GM19351 (cell line): Measurements from ENCODE around the gene BTBD2.

Source experiments
- ATAC-seq: cut with Tn5 transposase; IDR thresholded peaks from one replicate; pipeline ENCODE4 v1.9.1; 2021; ENCODE audit warnings: mild to moderate bottlenecking, moderate library complexity; ENCODE audit not compliant: unreplicated experiment

BTBD2 gene

DNA sequence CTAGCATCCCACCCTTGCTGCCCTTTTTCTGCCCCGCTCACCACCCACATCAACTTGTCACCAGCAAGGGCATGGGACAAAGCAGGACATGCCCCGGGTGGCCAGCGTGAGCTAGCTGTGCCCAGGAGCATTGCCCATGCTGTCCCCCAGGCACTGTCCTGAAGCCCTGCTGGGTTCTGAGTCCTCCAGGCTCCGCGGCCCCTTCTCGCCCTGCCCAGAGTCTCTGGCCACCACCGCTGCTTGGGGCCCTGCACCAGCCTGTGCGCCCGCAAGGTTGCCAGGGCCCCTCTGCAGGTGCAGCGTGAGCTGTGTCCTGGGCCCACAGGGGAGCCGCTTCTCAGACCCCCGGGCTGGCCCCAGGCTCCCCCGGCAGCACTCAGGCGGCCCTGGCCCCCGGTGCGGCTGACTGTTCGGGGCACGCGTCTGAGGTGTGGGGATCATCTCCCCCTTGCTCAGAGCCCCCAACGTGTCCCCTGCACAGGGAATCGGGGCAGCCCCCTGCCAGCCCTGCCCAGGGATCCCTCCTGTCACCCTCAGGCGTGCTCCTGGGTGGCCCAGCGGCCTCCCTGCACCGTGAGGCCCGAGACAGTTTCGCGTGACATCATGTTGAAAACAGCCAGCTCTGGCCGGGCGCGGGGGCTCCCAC, 70.5 kb downstream of the BTBD2 start:
- no peak for ATAC-seq

DNA sequence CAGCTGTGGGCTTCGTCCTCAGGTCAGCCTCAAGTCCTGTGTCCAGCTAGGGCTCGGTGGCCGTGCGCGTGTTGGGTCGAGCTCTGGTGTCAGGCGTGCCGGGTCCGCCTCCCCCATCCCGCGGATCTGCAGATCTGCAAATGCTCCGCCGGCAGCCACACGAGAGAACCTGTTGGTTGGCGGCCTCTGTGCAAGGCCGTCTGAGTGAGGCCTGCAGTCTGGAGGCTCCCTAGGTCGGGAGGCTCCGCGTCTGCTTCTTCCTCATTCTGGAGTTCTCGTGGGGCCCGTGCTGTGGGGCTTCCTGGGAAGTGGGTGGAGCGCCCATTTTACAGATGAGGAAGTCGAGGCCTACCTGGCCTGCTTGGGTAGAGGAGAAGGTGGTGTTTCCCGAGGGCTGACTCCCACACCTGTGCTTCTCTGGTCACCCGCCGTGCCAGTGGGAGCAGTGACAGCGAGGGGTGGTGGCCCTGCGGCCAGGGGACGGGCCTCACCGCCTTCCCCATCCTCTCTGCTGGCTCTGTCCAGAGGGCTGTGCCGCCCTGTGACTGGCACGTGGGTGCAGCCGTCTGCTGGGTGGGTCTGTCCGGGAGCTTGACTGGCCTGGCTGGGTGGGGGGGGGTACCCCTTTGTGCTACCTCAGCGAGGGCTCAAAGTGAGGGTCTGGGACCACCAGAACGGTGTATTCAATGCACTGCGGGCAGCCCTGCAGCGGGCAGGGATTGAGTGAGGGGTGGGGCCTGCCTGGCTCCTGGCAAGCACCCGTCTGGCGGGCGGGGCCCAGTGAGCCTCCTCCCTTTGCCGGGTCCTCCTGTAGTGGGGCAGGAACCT, 71.2 kb downstream of the BTBD2 start:
- no peak for ATAC-seq

GRCh38 chr19:1943661-1944087, 71.8 kb downstream of the BTBD2 start:
- no peak for ATAC-seq

- no peak for ATAC-seq
These were observed 72.5 kb downstream of the BTBD2 start for GRCh38 chr19:1942934-1943555.

DNA sequence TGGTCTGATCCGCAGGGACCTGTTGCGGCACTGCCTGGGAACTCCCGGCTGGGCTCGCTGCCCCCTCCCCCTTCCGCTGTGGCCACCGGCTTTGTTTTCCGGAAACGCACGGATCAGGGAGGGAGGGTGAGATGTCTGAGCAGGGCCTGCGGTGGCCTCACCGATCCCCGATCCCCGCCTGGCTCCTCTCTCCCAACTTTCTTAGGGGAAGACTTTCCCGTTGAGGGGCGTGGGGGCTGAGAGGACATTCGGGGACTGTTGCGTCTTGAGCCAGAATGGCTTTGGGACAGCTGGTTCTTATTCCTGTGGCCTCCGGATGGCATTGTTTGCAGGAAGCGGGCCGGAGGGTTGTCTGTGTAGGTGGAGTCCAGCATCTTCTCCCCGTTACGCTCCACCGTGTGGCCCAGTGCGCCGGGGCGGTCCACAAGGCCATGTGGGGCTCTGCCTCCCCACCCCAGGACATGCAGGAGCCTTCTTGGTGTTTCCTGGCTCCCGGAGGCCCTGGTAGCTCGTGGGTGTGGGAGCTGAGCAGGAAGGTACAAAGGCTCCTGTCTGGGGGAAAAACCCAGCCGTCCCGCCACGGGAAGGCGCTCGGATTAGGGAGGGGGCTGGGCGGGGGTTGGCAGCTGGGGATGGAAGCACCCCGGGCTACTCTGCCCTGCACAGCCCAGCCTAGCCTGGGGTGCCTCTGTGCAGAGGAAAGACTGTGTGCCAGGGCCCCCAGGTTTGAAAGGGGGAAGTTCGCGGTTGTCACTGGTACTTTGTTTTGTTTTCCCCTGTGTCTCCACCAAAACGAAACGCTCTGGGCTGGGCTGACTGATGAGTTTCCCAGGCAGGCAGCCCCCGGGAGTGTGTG, 73.2 kb downstream of the BTBD2 start:
- ATAC-seq, result no peak

DNA sequence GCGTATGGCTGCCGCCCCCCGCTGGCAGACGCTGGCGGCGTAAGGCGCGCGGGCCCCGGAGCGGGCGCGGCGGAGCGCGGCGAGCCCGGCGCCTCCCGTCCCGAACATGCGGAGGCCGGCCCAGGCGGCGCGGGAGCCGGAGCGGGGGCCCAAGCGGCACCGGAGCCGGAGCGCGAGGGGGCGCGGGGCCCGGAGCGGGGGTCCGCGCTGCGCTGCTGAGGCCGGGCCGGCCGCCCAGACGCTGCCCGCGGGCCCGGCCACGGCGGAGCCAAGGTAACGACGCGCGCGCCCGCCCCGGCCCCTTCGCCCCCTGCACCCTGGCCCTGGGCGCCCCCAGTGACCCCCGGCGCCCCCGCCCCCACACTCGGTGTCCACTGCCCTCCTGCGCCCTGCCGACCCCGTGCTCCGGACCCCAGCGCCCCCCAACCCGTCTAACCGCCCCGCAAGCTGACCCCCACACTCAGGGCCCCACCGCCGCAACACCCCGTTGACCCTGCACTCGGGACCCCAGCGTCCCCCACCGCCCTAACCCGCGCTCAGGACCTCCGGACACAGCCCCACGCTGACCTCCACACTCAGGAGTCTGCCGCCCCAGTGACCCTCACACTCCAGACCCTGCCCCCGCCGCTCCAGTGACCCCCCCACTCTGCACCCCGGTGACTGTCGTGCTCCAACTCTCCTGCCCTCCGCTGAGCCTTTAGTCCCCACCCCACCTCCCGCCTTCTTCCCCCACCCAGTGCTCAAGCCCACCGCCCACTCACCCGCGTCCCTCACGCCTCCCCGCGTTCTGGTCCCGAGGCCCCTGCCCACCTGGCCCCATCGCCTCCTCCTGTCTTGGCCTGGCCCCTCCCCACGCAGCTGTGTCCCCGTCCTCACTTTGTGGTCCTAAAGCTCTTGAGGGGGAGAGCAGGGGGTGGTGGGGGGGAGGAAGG, 74.1 kb downstream of the BTBD2 start, which contains the start of gene CSNK1G2:
CSNK1G2 (plus strand) TSS at position 27 of the 932 bp plus-strand sequence. CDS start 28,601 bp downstream, outside the sequence.
- no peak for ATAC-seq

DNA sequence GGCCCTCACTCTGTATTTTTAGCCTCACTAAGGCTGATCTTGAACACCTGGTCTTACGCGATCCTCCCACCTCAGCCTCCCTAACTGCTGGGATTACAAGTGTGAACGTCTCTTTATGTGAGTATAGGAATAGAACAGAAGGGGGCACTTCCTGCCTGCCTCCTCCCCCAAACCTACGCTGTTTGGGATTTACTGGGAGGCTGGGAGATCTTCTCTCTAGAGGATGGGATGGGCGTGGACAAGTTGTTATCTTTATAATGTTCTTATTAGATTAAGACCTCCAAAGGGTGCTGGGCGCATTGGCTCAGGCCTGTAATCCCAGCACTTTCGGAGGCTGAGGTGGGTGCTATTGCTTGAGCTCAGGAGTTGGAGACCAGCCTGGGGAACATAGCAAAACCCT, 77.4 kb downstream of the BTBD2 start:
- ATAC-seq, result no peak

- ATAC-seq, result no peak
These were observed 78.5 kb downstream of the BTBD2 start for GRCh38 chr19:1936916-1937610.

- ATAC-seq, result no peak
These were observed 79.1 kb downstream of the BTBD2 start for GRCh38 chr19:1936430-1936829.

GRCh38 chr19:1935484-1936208, 79.9 kb downstream of the BTBD2 start:
- no peak for ATAC-seq
